ENCODE results near the gene BMPR1A.

DNA sequence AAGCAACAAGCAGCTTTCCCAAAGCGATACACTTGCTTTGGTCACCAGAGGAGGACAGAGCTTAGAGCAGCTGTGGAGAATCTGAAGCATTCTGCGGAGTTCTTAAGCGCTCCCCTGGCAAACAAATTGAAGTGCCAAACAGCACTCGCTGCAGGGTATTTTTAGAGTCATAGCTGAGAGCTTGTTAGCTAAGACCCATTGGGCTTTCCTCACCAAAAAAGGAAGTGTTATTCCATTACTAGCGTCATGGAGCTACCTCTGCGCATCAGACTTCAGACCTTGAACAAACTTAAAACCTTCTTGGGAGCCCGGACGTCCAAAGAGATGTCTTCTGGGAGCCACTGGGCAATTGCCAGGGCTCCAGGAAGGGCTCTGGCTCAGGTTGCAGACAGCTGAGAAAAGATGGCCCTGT is 23.2 kb upstream of the BMPR1A start:
- TF ChIP-seq, protein P1, sequence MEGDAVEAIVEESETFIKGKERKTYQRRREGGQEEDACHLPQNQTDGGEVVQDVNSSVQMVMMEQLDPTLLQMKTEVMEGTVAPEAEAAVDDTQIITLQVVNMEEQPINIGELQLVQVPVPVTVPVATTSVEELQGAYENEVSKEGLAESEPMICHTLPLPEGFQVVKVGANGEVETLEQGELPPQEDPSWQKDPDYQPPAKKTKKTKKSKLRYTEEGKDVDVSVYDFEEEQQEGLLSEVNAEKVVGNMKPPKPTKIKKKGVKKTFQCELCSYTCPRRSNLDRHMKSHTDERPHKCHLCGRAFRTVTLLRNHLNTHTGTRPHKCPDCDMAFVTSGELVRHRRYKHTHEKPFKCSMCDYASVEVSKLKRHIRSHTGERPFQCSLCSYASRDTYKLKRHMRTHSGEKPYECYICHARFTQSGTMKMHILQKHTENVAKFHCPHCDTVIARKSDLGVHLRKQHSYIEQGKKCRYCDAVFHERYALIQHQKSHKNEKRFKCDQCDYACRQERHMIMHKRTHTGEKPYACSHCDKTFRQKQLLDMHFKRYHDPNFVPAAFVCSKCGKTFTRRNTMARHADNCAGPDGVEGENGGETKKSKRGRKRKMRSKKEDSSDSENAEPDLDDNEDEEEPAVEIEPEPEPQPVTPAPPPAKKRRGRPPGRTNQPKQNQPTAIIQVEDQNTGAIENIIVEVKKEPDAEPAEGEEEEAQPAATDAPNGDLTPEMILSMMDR (IDR thresholded peaks at IDR 0.05): no peak
- TF ChIP-seq POLR2A (IDR thresholded peaks at IDR 0.05): no peak
- TF ChIP-seq POLR2AphosphoS5 (IDR thresholded peaks at IDR 0.05): no peak
